OCI-LY1 (cell line): ENCODE results near the gene TP73.

Source experiments
- H2AFZ ChIP-seq: fragments of 200-600 bp; sonication (generic), shearing (Covaris generic); 2 replicates; pipeline ENCODE4 v1.6.0; 2014; ENCODE audit warnings: antibody characterized with exemption, mild to moderate bottlenecking, low read length
- H3F3A ChIP-seq: fragments of 200-600 bp; sonication (generic), shearing (Covaris generic); 2 replicates; pipeline ENCODE4 v1.6.0; 2014; ENCODE audit warnings: mild to moderate bottlenecking, antibody characterized with exemption, low read length, moderate library complexity; ENCODE audit not compliant: insufficient read depth
- H3K27ac ChIP-seq: fragments of 200-600 bp; sonication (generic); 2 replicates; pipeline ENCODE4 v1.5.1; 2014; ENCODE audit warnings: low read length, mixed run types, mild to moderate bottlenecking, low read depth; ENCODE audit not compliant: poor library complexity, severe bottlenecking
- H3K27me3 ChIP-seq: fragments of 200-600 bp; sonication (generic); 2 replicates; pipeline ENCODE4 v1.6.0; 2014; ENCODE audit warnings: antibody characterized with exemption, mild to moderate bottlenecking, low read length, moderate library complexity; ENCODE audit not compliant: insufficient read depth
- H3K36me3 ChIP-seq: fragments of 200-600 bp; sonication (generic); 2 replicates; pipeline ENCODE4 v1.6.1; 2014; ENCODE audit warnings: mild to moderate bottlenecking, antibody characterized with exemption, low read length, moderate library complexity, mixed read lengths; ENCODE audit not compliant: insufficient read depth
- H3K4me1 ChIP-seq: fragments of 200-600 bp; sonication (generic); 2 replicates; pipeline ENCODE4 v1.5.1; 2014; ENCODE audit warnings: mild to moderate bottlenecking, low read length, moderate library complexity; ENCODE audit not compliant: insufficient read depth, severe bottlenecking
- H3K4me2 ChIP-seq: fragments of 200-600 bp; sonication (generic), shearing (Covaris generic); 2 replicates; pipeline ENCODE4 v1.6.1; 2014; ENCODE audit warnings: low read length
- H3K4me3 ChIP-seq: fragments of 200-600 bp; sonication (generic); 2 replicates; pipeline ENCODE4 v1.5.1; 2014; ENCODE audit warnings: low read length, low read depth, mild to moderate bottlenecking, mixed read lengths; ENCODE audit not compliant: poor library complexity, severe bottlenecking
- H3K79me2 ChIP-seq: fragments of 200-600 bp; shearing (Covaris generic); 2 replicates; pipeline ENCODE4 v1.6.1; 2016; ENCODE audit warnings: mixed run types, low read length, mixed read lengths; ENCODE audit not compliant: insufficient read depth
- H3K9ac ChIP-seq: fragments of 200-600 bp; sonication (generic), shearing (Covaris generic); 2 replicates; pipeline ENCODE4 v1.6.1; 2014; ENCODE audit warnings: mild to moderate bottlenecking, low read length, mixed read lengths
- H3K9me2 ChIP-seq: fragments of 200-600 bp; sonication (generic), shearing (Covaris generic); 2 replicates; pipeline ENCODE4 v1.6.1; 2014; ENCODE audit warnings: low read depth, mild to moderate bottlenecking, low read length, mixed read lengths
- H3K9me3 ChIP-seq: fragments of 200-600 bp; shearing (Covaris generic); 2 replicates; pipeline ENCODE4 v1.6.1; 2014; ENCODE audit warnings: low read length, mixed read lengths
- H4K20me1 ChIP-seq: fragments of 200-600 bp; sonication (generic), shearing (Covaris generic); 2 replicates; pipeline ENCODE4 v1.6.0; 2016; ENCODE audit warnings: mild to moderate bottlenecking, low read length; ENCODE audit not compliant: insufficient read depth
- CTCF ChIP-seq: fragments of 200-600 bp; sonication (generic), shearing (Covaris generic); IDR thresholded peaks from 2 replicates; pipeline ENCODE4 v1.5.1; 2017; ENCODE audit warnings: mild to moderate bottlenecking, antibody characterized with exemption, low read length, moderate library complexity, mixed read lengths
- EZH2 ChIP-seq: fragments of 200-600 bp; sonication (generic), shearing (Covaris generic); IDR thresholded peaks from 2 replicates; pipeline ENCODE4 v1.8.0; 2017; ENCODE audit warnings: borderline replicate concordance, mixed run types, mild to moderate bottlenecking, antibody characterized with exemption, low read length, moderate library complexity, mixed read lengths

The TP73 gene

GRCh38 chr1:3700631-3701030, 48.3 kb downstream of the TP73 start:
- H3K9me2 ChIP-seq: no peaks in the 10 kb centered on the region
- H3K4me1 ChIP-seq: no peaks in the 10 kb centered on the region
- H3K4me3 ChIP-seq: no peak overlapping the region
- TF ChIP-seq CTCF (no peak), EZH2 (no peak)
- H3K79me2 ChIP-seq: no peaks in the 10 kb centered on the region
- no peak overlapping the region for H3K9ac ChIP-seq
- H2AFZ ChIP-seq: no peak overlapping the region
- H3F3A ChIP-seq: no peaks in the 10 kb centered on the region
- no peaks in the 10 kb centered on the region for H3K9me3 ChIP-seq
- no peak overlapping the region for H3K4me2 ChIP-seq
- H3K27me3 ChIP-seq: peaks cover 15% of the 10 kb centered on the region
- H3K36me3 ChIP-seq: no peaks in the 10 kb centered on the region
- no peaks in the 10 kb centered on the region for H4K20me1 ChIP-seq
- H3K27ac ChIP-seq: no peak overlapping the region

DNA sequence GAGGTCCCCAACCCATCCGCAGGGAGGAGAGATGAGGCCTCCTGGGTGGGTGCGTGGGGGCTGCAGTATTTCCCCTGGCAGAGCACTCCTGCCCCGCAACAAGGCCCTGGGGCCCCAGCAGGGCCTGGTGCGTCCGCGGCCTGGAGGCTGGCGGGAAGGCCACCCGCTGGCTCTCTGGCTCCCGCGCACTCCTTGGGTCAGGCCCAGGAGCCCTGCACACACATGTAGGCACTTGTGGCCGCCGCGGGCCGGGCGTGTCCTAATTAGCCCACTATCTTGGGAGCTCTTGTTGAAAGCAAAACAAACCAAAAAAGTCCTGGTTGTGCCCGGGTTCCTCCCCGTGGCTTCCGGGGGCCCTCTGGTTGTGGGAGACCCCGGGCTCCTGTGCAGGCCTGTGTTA, 50.2 kb downstream of the TP73 start:
- no peaks in the 10 kb centered on the region for H3K9me3 ChIP-seq
- no peak overlapping the region for H3K27ac ChIP-seq
- H3F3A ChIP-seq: no peaks in the 10 kb centered on the region
- H3K4me3 ChIP-seq: no peak overlapping the region
- no peak overlapping the region for H2AFZ ChIP-seq
- no peaks in the 10 kb centered on the region for H3K79me2 ChIP-seq
- no peak overlapping the region for H3K9ac ChIP-seq
- H3K9me2 ChIP-seq: no peaks in the 10 kb centered on the region
- no peaks in the 10 kb centered on the region for H4K20me1 ChIP-seq
- H3K4me2 ChIP-seq: no peak overlapping the region
- H3K36me3 ChIP-seq: no peaks in the 10 kb centered on the region
- peaks cover 15% of the 10 kb centered on the region for H3K27me3 ChIP-seq
- TF ChIP-seq EZH2: no peak
- no peak for TF ChIP-seq CTCF
- H3K4me1 ChIP-seq: no peaks in the 10 kb centered on the region

GRCh38 chr1:3702990-3703728, 50.8 kb downstream of the TP73 start:
- no peaks in the 10 kb centered on the region for H3K9me3 ChIP-seq
- H3K27me3 ChIP-seq: peaks cover 15% of the 10 kb centered on the region
- H3K36me3 ChIP-seq: no peaks in the 10 kb centered on the region
- H3K9ac ChIP-seq: no peak overlapping the region
- H3K27ac ChIP-seq: no peak overlapping the region
- no peaks in the 10 kb centered on the region for H3F3A ChIP-seq
- H3K4me1 ChIP-seq: no peaks in the 10 kb centered on the region
- H3K4me3 ChIP-seq: no peak overlapping the region
- no peaks in the 10 kb centered on the region for H4K20me1 ChIP-seq
- H3K9me2 ChIP-seq: no peaks in the 10 kb centered on the region
- no peaks in the 10 kb centered on the region for H3K79me2 ChIP-seq
- no peak for TF ChIP-seq CTCF
- no peak for TF ChIP-seq EZH2
- H2AFZ ChIP-seq: no peak overlapping the region
- no peak overlapping the region for H3K4me2 ChIP-seq
